LoVo (cell line): ENCODE data around the gene PHF24.
A peak's percentile ranks its signal among the peaks of the same experiment; 100 is the strongest.

Experiments used
- DNase-seq: peaks from one replicate; pipeline ENCODE4 v3.0.0-alpha.2; 2016; ENCODE audit warnings: low spot score

Gene PHF24

GRCh38 chr9:34983209-34983608 lies 25.1 kb downstream of the PHF24 start:
- DNase-seq, result no peak

- DNase-seq, result peak; percentile 23
Observed at GRCh38 chr9:34984049-34984448, 26.0 kb downstream of the PHF24 start.

GRCh38 chr9:34985311-34985899 lies 27.3 kb downstream of the PHF24 start:
- DNase-seq, result peak; percentile 61

- DNase-seq, result no peak
Observed at GRCh38 chr9:34986540-34987047, 28.5 kb downstream of the PHF24 start.

- DNase-seq, result no peak
Observed at GRCh38 chr9:34987160-34987901, 29.2 kb downstream of the PHF24 start.

- DNase-seq, result no peak
Observed at GRCh38 chr9:34988218-34989002, 30.3 kb downstream of the PHF24 start.

GRCh38 chr9:34989003-34989945 lies 31.2 kb downstream of the PHF24 start, which contains the start of gene DNAJB5:
DNAJB5 (plus strand) TSS chr9:34989745; CDS start chr9:34990631, 886 bp downstream.
- peak; percentile 98 for DNase-seq

GRCh38 chr9:34989946-34990635 lies 32.0 kb downstream of the PHF24 start:
- DNase-seq, result no peak

- DNase-seq, result no peak
Observed at GRCh38 chr9:34990908-34991606, 33.0 kb downstream of the PHF24 start.

GRCh38 chr9:34991607-34992375 lies 33.7 kb downstream of the PHF24 start:
- DNase-seq, result no peak

GRCh38 chr9:34992376-34992951 lies 34.4 kb downstream of the PHF24 start:
- DNase-seq, result peak; percentile 9

GRCh38 chr9:34993502-34994259 lies 35.6 kb downstream of the PHF24 start:
- no peak for DNase-seq

- DNase-seq, result peak; percentile 32
Observed at GRCh38 chr9:34994260-34994899, 36.3 kb downstream of the PHF24 start.

GRCh38 chr9:34994900-34995669 lies 37.0 kb downstream of the PHF24 start:
- no peak for DNase-seq

- DNase-seq, result no peak
Observed at GRCh38 chr9:34995670-34996060, 37.6 kb downstream of the PHF24 start.

GRCh38 chr9:34996181-34996904 lies 38.3 kb downstream of the PHF24 start:
- no peak for DNase-seq
